BLaER1 (cell line): ENCODE data around the gene AMIGO3.

Experiments
- H3K27ac ChIP-seq: shearing (Covaris generic); formaldehyde crosslinking; 2 replicates; pipeline ENCODE4 v1.8.1; 2022
- H3K27me3 ChIP-seq: shearing (Covaris generic); formaldehyde crosslinking; 2 replicates; pipeline ENCODE4 v1.8.1; 2022
- H3K36me3 ChIP-seq: shearing (Covaris generic); formaldehyde crosslinking; 2 replicates; pipeline ENCODE4 v1.8.1; 2022
- H3K4me1 ChIP-seq: shearing (Covaris generic); formaldehyde crosslinking; 2 replicates; pipeline ENCODE4 v1.8.1; 2022
- H3K4me2 ChIP-seq: shearing (Covaris generic); formaldehyde crosslinking; 2 replicates; pipeline ENCODE4 v1.8.1; 2022
- H3K4me3 ChIP-seq: shearing (Covaris generic); formaldehyde crosslinking; 2 replicates; pipeline ENCODE4 v1.8.1; 2022
- H3K9ac ChIP-seq: shearing (Covaris generic); formaldehyde crosslinking; 2 replicates; pipeline ENCODE4 v1.8.1; 2022
- H3K9me3 ChIP-seq: shearing (Covaris generic); formaldehyde crosslinking; 2 replicates; pipeline ENCODE4 v1.8.1; 2022
- H4K20me1 ChIP-seq: shearing (Covaris generic); formaldehyde crosslinking; 2 replicates; pipeline ENCODE4 v1.8.1; 2022
- Cebpa-rat ChIP-seq: shearing (Covaris generic); IDR thresholded peaks from 2 replicates; pipeline ENCODE4 v1.8.1; 2022

The AMIGO3 gene

DNA sequence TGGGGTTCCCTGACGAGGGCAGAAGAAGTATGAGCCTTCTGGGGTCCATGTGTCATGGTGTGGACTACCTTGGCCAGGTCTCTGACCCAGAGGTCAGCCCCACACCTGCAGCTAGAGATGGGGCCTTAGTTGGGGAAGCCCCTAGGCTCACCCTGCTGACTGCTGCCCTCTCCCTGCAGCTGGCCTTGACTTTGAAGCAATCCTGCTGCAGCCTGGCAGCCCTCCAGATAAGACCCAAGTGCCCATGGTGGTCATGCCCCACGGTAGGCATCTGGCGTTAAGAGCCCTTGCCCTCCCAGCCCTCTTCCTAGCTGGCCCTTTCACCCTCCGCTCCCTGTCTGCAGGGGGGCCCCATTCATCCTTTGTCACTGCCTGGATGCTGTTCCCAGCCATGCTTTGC is 37.9 kb downstream of the AMIGO3 start:
- Histone ChIP-seq H3K27me3 (no peaks in the 10 kb centered on the region), H3K4me3 (no peak overlapping the region), H3K4me1 (0 out of 2 replicates have a peak, but pooled peaks cover 2% of the 10 kb centered on the region), H4K20me1 (peaks cover 38% of the 10 kb centered on the region), H3K27ac (no peak overlapping the region), H3K36me3 (peaks cover 89% of the 10 kb centered on the region), H3K9ac (no peak overlapping the region), H3K9me3 (peaks cover 4% of the 10 kb centered on the region; the same call in 1 of the 2 replicates), H3K4me2 (no peak overlapping the region)
- TF ChIP-seq Cebpa-rat = no peak

- H3K9me3 ChIP-seq = 0 out of 2 replicates have a peak, but pooled peaks cover under 1% of the 10 kb centered on the region
- H3K4me1 ChIP-seq = peaks cover 5% of the 10 kb centered on the region; the same call in 1 of the 2 replicates
- H3K27ac ChIP-seq = no peak overlapping the region
- no peak overlapping the region for H3K4me2 ChIP-seq
- H4K20me1 ChIP-seq = peaks cover 42% of the 10 kb centered on the region
- no peak for TF ChIP-seq Cebpa-rat
- no peaks in the 10 kb centered on the region for H3K27me3 ChIP-seq
- H3K9ac ChIP-seq = no peak overlapping the region
- H3K36me3 ChIP-seq = peaks cover 93% of the 10 kb centered on the region
- H3K4me3 ChIP-seq = no peak overlapping the region
Observed at GRCh38 chr3:49681232-49681522, 38.3 kb downstream of the AMIGO3 start.

DNA sequence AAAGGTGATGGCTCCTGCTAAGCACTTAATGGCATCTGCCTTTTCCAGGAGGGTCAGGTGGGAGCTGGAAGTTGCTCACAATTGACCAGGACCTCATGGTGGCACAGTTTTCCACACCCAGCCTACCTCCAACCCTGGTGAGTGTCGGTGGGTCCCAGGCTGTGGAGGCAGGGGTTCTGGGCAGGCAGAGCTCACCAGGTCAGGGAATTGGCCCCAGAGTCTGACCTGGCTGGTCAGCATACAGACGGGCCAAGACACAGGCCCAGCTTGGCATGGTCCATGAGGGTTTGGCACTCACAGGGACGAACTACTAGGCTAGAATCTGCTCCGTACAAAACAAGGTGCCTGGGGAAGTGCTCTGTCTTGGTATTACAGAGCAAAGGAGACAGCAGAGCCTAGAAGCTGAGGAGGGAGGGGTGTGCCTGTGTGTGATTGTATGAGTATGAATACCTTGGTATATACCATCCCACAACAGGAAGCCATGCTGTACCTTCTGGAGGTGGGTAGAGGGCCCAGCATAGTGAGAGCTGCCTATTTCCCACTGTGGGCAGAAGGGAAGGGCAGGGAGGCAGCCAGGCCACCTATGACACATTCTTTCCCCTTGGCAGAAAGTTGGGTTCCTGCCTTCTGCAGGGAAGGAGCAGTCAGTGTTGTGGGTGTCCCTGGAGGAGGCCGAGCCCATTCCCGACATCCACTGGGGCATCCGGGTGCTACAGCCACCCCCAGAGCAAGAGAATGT is 38.8 kb downstream of the AMIGO3 start:
- Histone ChIP-seq H3K36me3 (peaks cover 98% of the 10 kb centered on the region), H3K4me3 (no peak overlapping the region), H3K27ac (no peak overlapping the region), H3K27me3 (no peaks in the 10 kb centered on the region), H3K9ac (no peak overlapping the region), H3K4me1 (peaks cover 11% of the 10 kb centered on the region), H3K4me2 (no peak overlapping the region), H4K20me1 (peaks cover 47% of the 10 kb centered on the region), H3K9me3 (no peaks in the 10 kb centered on the region)
- no peak for TF ChIP-seq Cebpa-rat

GRCh38 chr3:49675912-49676311 is 43.6 kb downstream of the AMIGO3 start:
- 0 out of 2 replicates have a peak overlapping the region, but pooled peaks have one; percentile 94 for H3K4me3 ChIP-seq
- H4K20me1 ChIP-seq = peaks cover 61% of the 10 kb centered on the region
- H3K27ac ChIP-seq = 0 out of 2 replicates have a peak overlapping the region, but pooled peaks have one; percentile 95
- no peak for TF ChIP-seq Cebpa-rat
- peaks cover 56% of the 10 kb centered on the region for H3K36me3 ChIP-seq
- no peaks in the 10 kb centered on the region for H3K9me3 ChIP-seq
- peak overlapping the region; percentile 99 for H3K4me2 ChIP-seq
- H3K4me1 ChIP-seq = peaks cover 46% of the 10 kb centered on the region
- peak overlapping the region; percentile 89 for H3K9ac ChIP-seq
- no peaks in the 10 kb centered on the region for H3K27me3 ChIP-seq

GRCh38 chr3:49674497-49674983 is 44.9 kb downstream of the AMIGO3 start:
- Histone ChIP-seq H3K4me3 (peak overlapping the region; percentile 94), H3K4me1 (peaks cover 50% of the 10 kb centered on the region), H3K27ac (peak overlapping the region; percentile 95), H3K9ac (peak overlapping the region; percentile 89), H3K36me3 (peaks cover 42% of the 10 kb centered on the region), H3K4me2 (peak overlapping the region; percentile 99), H3K27me3 (no peaks in the 10 kb centered on the region), H3K9me3 (no peaks in the 10 kb centered on the region), H4K20me1 (peaks cover 53% of the 10 kb centered on the region; the same call in 1 of the 2 replicates)
- TF ChIP-seq Cebpa-rat = no peak

- peaks cover 36% of the 10 kb centered on the region for H3K36me3 ChIP-seq
- peak within 1 kb of the TSS; percentile 89 for H3K9ac ChIP-seq
- peak within 1 kb of the TSS; percentile 95 for H3K27ac ChIP-seq
- no peaks in the 10 kb centered on the region for H3K9me3 ChIP-seq
- peak within 1 kb of the TSS; percentile 99 for H3K4me2 ChIP-seq
- no peak for TF ChIP-seq Cebpa-rat
- peaks cover 56% of the 10 kb centered on the region for H3K4me1 ChIP-seq
- peak within 1 kb of the TSS; percentile 94 for H3K4me3 ChIP-seq
- H4K20me1 ChIP-seq = peaks cover 48% of the 10 kb centered on the region; the same call in 1 of the 2 replicates
- H3K27me3 ChIP-seq = no peaks in the 10 kb centered on the region
Observed at GRCh38 chr3:49673715-49674496, 45.6 kb downstream of the AMIGO3 start, which contains the start of gene APEH. APEH (plus strand) TSS chr3:49674351; CDS start chr3:49674402, 51 bp downstream.

- peaks cover 42% of the 10 kb centered on the region; the same call in 1 of the 2 replicates for H4K20me1 ChIP-seq
- no peaks in the 10 kb centered on the region for H3K9me3 ChIP-seq
- TF ChIP-seq Cebpa-rat = no peak
- H3K36me3 ChIP-seq = peaks cover 29% of the 10 kb centered on the region
- peak overlapping the region; percentile 99 for H3K4me2 ChIP-seq
- H3K4me1 ChIP-seq = peaks cover 61% of the 10 kb centered on the region
- H3K27me3 ChIP-seq = no peaks in the 10 kb centered on the region
- peak overlapping the region; percentile 94 for H3K4me3 ChIP-seq
- H3K27ac ChIP-seq = peak overlapping the region; percentile 95
- peak overlapping the region; percentile 89 for H3K9ac ChIP-seq
Observed at GRCh38 chr3:49673121-49673714, 46.3 kb downstream of the AMIGO3 start.

DNA sequence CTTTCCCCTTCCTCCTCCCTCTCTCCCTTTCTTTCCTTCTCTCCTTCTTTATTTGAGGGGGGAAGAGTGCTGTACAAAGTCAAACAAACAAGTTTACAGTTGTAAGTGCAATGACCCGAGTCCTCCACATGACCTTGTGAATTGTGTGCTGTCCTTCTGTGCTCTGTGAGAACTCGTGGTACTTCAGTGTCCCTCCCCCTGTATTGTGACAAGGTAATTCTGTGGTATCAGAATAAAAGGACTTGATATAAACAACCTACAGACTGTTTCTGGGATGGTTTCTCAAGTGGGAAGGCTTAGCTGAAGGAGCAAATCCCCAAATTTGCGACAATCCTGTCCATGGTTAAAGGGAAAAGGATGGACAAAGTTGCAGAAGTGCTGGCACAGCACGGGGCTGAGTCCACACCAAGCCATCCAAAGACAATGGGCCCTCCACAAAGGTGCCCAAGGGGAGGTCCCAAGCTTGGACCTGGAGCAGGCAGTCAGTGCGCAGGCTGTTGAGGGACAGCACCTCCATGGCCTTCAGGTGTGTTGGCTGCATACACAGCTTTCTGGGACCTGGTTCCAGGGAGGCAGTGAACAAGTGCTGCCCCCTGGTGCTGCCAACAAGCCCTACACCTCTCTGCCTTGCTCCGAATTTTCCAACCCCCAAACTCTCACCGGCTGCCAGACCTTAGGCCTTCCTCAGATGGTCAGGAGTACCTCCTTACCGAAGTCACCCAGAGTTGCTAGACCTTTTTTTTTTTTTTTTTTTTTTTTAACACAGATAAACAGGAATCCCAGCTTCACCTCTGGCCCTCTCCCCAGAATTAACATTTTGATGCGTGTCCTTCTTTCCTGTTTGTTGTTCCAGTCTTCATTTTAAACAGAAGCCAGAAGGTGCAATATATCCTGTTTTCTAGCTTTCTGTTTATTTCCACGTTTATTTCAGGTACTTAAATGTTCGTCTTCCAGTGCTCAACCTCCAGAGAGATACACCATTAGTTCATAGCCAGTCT is 47.9 kb downstream of the AMIGO3 start:
- no peak for TF ChIP-seq Cebpa-rat
- Histone ChIP-seq H3K27ac (no peak overlapping the region), H3K4me1 (peaks cover 62% of the 10 kb centered on the region), H4K20me1 (peaks cover 31% of the 10 kb centered on the region; the same call in 1 of the 2 replicates), H3K4me2 (peak overlapping the region; percentile 99), H3K4me3 (no peak overlapping the region), H3K9ac (no peak overlapping the region; the same call in 1 of the 2 replicates), H3K36me3 (peaks cover 13% of the 10 kb centered on the region), H3K27me3 (no peaks in the 10 kb centered on the region), H3K9me3 (no peaks in the 10 kb centered on the region)
